ENCODE data around the gene ZNF621. TPM values are rescaled to one million over a fixed set of nuclear protein-coding genes. Genes with fewer than 3 reads are reported as not detected.

ZNF621 gene
- total RNA-seq, 1 donor from 2014 or later: 23.3 TPM

- peaks cover 12% of the 10 kb centered on the region for H3K4me1 Mint-ChIP-seq (ENCODE audit: unreplicated experiment)
- peaks cover 21% of the 10 kb centered on the region for H3K36me3 Mint-ChIP-seq
- peak; percentile 41 for TF ChIP-seq CTCF (conservative IDR thresholded peaks at IDR 0.05)
- H3K27me3 Mint-ChIP-seq: peaks cover 4% of the 10 kb centered on the region
- peak within 1 kb of the TSS; percentile 83 for H3K27ac Mint-ChIP-seq
- peak; percentile 88 for DNase-seq (ENCODE audit: extremely low spot score, unreplicated experiment)
- no peaks in the 10 kb centered on the region for H3K9me3 Mint-ChIP-seq
- H3K4me3 Mint-ChIP-seq: peak within 1 kb of the TSS; percentile 98
Observed at GRCh38 chr3:40505599-40506462, 18.9 kb upstream of the ZNF621 start, which contains the start of gene ZNF620. TSS of gene ZNF620 (plus strand) at chr3:40506039. CDS start at chr3:40506353, 314 bp downstream.

GRCh38 chr3:40511031-40511718, 13.6 kb upstream of the ZNF621 start:
- DNase-seq (ENCODE audit: extremely low spot score, unreplicated experiment): no peak
- no peaks in the 10 kb centered on the region for H3K27me3 Mint-ChIP-seq
- TF ChIP-seq CTCF (conservative IDR thresholded peaks at IDR 0.05): no peak
- peaks cover 28% of the 10 kb centered on the region for H3K36me3 Mint-ChIP-seq
- H3K4me3 Mint-ChIP-seq: no peak overlapping the region
- H3K9me3 Mint-ChIP-seq: no peaks in the 10 kb centered on the region
- peaks cover 6% of the 10 kb centered on the region for H3K4me1 Mint-ChIP-seq (ENCODE audit: unreplicated experiment)
- H3K27ac Mint-ChIP-seq: no peak overlapping the region

- Mint-ChIP-seq H3K36me3 (peaks cover 7% of the 10 kb centered on the region), H3K4me1 (ENCODE audit: unreplicated experiment) (no peaks in the 10 kb centered on the region), H3K27me3 (no peaks in the 10 kb centered on the region), H3K4me3 (no peak overlapping the region), H3K27ac (no peak overlapping the region), H3K9me3 (no peaks in the 10 kb centered on the region)
- TF ChIP-seq CTCF (conservative IDR thresholded peaks at IDR 0.05): no peak
- no peak for DNase-seq (ENCODE audit: extremely low spot score, unreplicated experiment)
Observed at GRCh38 chr3:40516201-40516600, 8.6 kb upstream of the ZNF621 start.

- no peaks in the 10 kb centered on the region for H3K4me1 Mint-ChIP-seq (ENCODE audit: unreplicated experiment)
- peaks cover 7% of the 10 kb centered on the region for H3K36me3 Mint-ChIP-seq
- no peak for TF ChIP-seq CTCF (conservative IDR thresholded peaks at IDR 0.05)
- H3K4me3 Mint-ChIP-seq: no peak overlapping the region
- no peak overlapping the region for H3K27ac Mint-ChIP-seq
- H3K27me3 Mint-ChIP-seq: no peaks in the 10 kb centered on the region
- DNase-seq (ENCODE audit: extremely low spot score, unreplicated experiment): no peak
- H3K9me3 Mint-ChIP-seq: no peaks in the 10 kb centered on the region
Observed at GRCh38 chr3:40518067-40518466, 6.7 kb upstream of the ZNF621 start.

GRCh38 chr3:40518848-40519247, 5.9 kb upstream of the ZNF621 start:
- TF ChIP-seq CTCF (conservative IDR thresholded peaks at IDR 0.05): no peak
- no peak for DNase-seq (ENCODE audit: extremely low spot score, unreplicated experiment)
- Mint-ChIP-seq H3K4me3 (no peak overlapping the region), H3K27me3 (no peaks in the 10 kb centered on the region), H3K4me1 (ENCODE audit: unreplicated experiment) (peaks cover 1% of the 10 kb centered on the region), H3K36me3 (peaks cover 7% of the 10 kb centered on the region), H3K9me3 (no peaks in the 10 kb centered on the region), H3K27ac (no peak overlapping the region)

All from type B pancreatic cell (in vitro differentiated cells).